H9 (cell line): Measurements from ENCODE around the gene BRD1. TPM values are rescaled to one million over a fixed set of nuclear protein-coding genes. Genes with fewer than 3 reads are reported as not detected.

Experiments used
- DNase-seq: peaks from one replicate; pipeline ENCODE4 v3.0.0-alpha.2; 2017
- H2AFZ ChIP-seq: one replicate; pipeline ENCODE4 v1.6.1; 2013; ENCODE audit warnings: mild to moderate bottlenecking, low read length, control low read depth, moderate library complexity
- H2AK5ac ChIP-seq: 2 replicates; pipeline ENCODE4 v1.6.1; 2013; ENCODE audit warnings: low read length, control low read depth, mixed read lengths; ENCODE audit not compliant: insufficient read length
- H2BK120ac ChIP-seq: one replicate; pipeline ENCODE4 v1.6.1; 2013; ENCODE audit warnings: low read depth, mild to moderate bottlenecking, low read length, control low read depth, inconsistent platforms; ENCODE audit not compliant: poor library complexity, severe bottlenecking
- H2BK12ac ChIP-seq: 2 replicates; pipeline ENCODE4 v1.6.1; 2013; ENCODE audit warnings: low read length, control low read depth, mixed read lengths, low read depth; ENCODE audit not compliant: insufficient read length
- H2BK15ac ChIP-seq: 2 replicates; pipeline ENCODE4 v1.6.1; 2013; ENCODE audit warnings: low read depth, low read length, control low read depth
- H2BK20ac ChIP-seq: one replicate; pipeline ENCODE4 v1.6.1; 2013; ENCODE audit warnings: low read depth, mild to moderate bottlenecking, low read length, control low read depth, inconsistent platforms; ENCODE audit not compliant: poor library complexity, severe bottlenecking
- H2BK5ac ChIP-seq: 2 replicates; pipeline ENCODE4 v1.6.1; 2013; ENCODE audit warnings: low read length, control low read depth, mixed read lengths; ENCODE audit not compliant: insufficient read length
- H3K14ac ChIP-seq: 2 replicates; pipeline ENCODE4 v1.6.1; 2013; ENCODE audit warnings: low read length, control low read depth; ENCODE audit not compliant: insufficient read depth
- H3K18ac ChIP-seq: 2 replicates; pipeline ENCODE4 v1.6.1; 2013; ENCODE audit warnings: low read depth, mild to moderate bottlenecking, mixed read lengths, low read length, control low read depth; ENCODE audit not compliant: insufficient read length
- H3K23ac ChIP-seq: 2 replicates; pipeline ENCODE4 v1.6.1; 2013; ENCODE audit warnings: low read length, control low read depth, mixed read lengths, low read depth; ENCODE audit not compliant: insufficient read length
- H3K23me2 ChIP-seq: 2 replicates; pipeline ENCODE4 v1.6.1; 2013; ENCODE audit warnings: low read depth, mild to moderate bottlenecking, mixed read lengths, low read length, control low read depth; ENCODE audit not compliant: insufficient read length, poor library complexity, severe bottlenecking
- H3K27ac ChIP-seq: 2 replicates; pipeline ENCODE4 v1.5.1; 2013; ENCODE audit warnings: low read length, control low read depth, mixed read lengths, low read depth; ENCODE audit not compliant: insufficient read length
- H3K27me3 ChIP-seq: 2 replicates; pipeline ENCODE4 v1.6.1; 2013; ENCODE audit warnings: low read length, control low read depth, inconsistent platforms; ENCODE audit not compliant: insufficient read depth
- H3K4ac ChIP-seq: 2 replicates; pipeline ENCODE4 v1.6.1; 2013; ENCODE audit warnings: low read depth, mild to moderate bottlenecking, control low read depth, inconsistent platforms, low read length, moderate library complexity
- H3K4me1 ChIP-seq: 2 replicates; pipeline ENCODE4 v1.6.1; 2013; ENCODE audit warnings: low read length, control low read depth, inconsistent platforms; ENCODE audit not compliant: insufficient read depth
- H3K4me2 ChIP-seq: 2 replicates; pipeline ENCODE4 v1.6.1; 2013; ENCODE audit warnings: low read length, control low read depth, mixed read lengths; ENCODE audit not compliant: insufficient read length, insufficient read depth
- H3K56ac ChIP-seq: 2 replicates; pipeline ENCODE4 v1.6.1; 2013; ENCODE audit warnings: low read depth, mild to moderate bottlenecking, mixed read lengths, low read length, control low read depth; ENCODE audit not compliant: insufficient read length
- H3K79me1 ChIP-seq: 2 replicates; pipeline ENCODE4 v1.6.1; 2013; ENCODE audit warnings: low read depth, mild to moderate bottlenecking, moderate library complexity, low read length, control low read depth, inconsistent platforms; ENCODE audit not compliant: insufficient read depth, poor library complexity, severe bottlenecking
- H3K79me2 ChIP-seq: 2 replicates; pipeline ENCODE4 v1.6.1; 2013; ENCODE audit warnings: low read length, control low read depth, inconsistent platforms; ENCODE audit not compliant: insufficient read depth
- H3K9ac ChIP-seq: 2 replicates; pipeline ENCODE4 v1.6.1; 2013; ENCODE audit warnings: low read length, control low read depth, mixed read lengths; ENCODE audit not compliant: insufficient read length; ENCODE audit errors: extremely low read depth
- H3K9me3 ChIP-seq: one replicate; pipeline ENCODE4 v1.6.1; 2013; ENCODE audit warnings: low read depth, low read length, inconsistent platforms; ENCODE audit not compliant: control insufficient read depth
- H3T11ph ChIP-seq: one replicate; pipeline ENCODE4 v1.6.1; 2013; ENCODE audit warnings: mild to moderate bottlenecking, low read length, control low read depth, inconsistent platforms
- H4K20me1 ChIP-seq: one replicate; pipeline ENCODE4 v1.6.1; 2013; ENCODE audit not compliant: control insufficient read depth, insufficient read length, insufficient read depth
- H4K5ac ChIP-seq: 2 replicates; pipeline ENCODE4 v1.6.1; 2013; ENCODE audit warnings: low read depth, mild to moderate bottlenecking, mixed read lengths, low read length, control low read depth; ENCODE audit not compliant: insufficient read length
- H4K8ac ChIP-seq: replicated peaks from 2 replicates; pipeline ENCODE4 v1.6.1; 2013; ENCODE audit warnings: low read length, control low read depth, mixed read lengths, low read depth; ENCODE audit not compliant: insufficient read length
- H4K91ac ChIP-seq: 2 replicates; pipeline ENCODE4 v1.6.1; 2013; ENCODE audit warnings: low read depth, mild to moderate bottlenecking, moderate library complexity, mixed read lengths, low read length, control low read depth; ENCODE audit not compliant: insufficient read length
- H3K27ac Mint-ChIP-seq, 3 experiments: 2 replicates in 2 of 3; 3 replicates in 1 of 3; pipeline ENCODE4 v1.8.0; 2020 to 2021; ENCODE audit warnings: mixed read lengths in 3 of 3, mild to moderate bottlenecking in 1 of 3, moderate library complexity in 1 of 3
- H3K27me3 Mint-ChIP-seq: 2 replicates; pipeline ENCODE4 v1.8.0; 2021; ENCODE audit warnings: low read depth, mild to moderate bottlenecking, moderate library complexity, mixed read lengths
- H3K36me3 Mint-ChIP-seq, 3 experiments: 2 replicates in 2 of 3; 3 replicates in 1 of 3; pipeline ENCODE4 v1.8.0; 2020 to 2021; ENCODE audit warnings: low read depth in 3 of 3, mixed read lengths in 3 of 3; ENCODE audit not compliant: insufficient read depth in 1 of 3
- H3K4me1 Mint-ChIP-seq, 2 experiments: 2 replicates each; pipeline ENCODE4 v1.8.0; 2020; ENCODE audit warnings: mixed read lengths in 2 of 2
- H3K4me3 Mint-ChIP-seq, 2 experiments: 2 replicates in 1 of 2; 3 replicates in 1 of 2; pipeline ENCODE4 v1.8.0; 2020 to 2021; ENCODE audit warnings: mild to moderate bottlenecking in 2 of 2, mixed read lengths in 2 of 2, moderate library complexity in 1 of 2
- H3K9me3 Mint-ChIP-seq, 2 experiments: 2 replicates in 1 of 2; 3 replicates in 1 of 2; pipeline ENCODE4 v1.8.0; 2020; ENCODE audit warnings: mild to moderate bottlenecking in 2 of 2, mixed read lengths in 2 of 2, moderate library complexity in 1 of 2
- WGBS: extraction: QIAGEN DNeasy Blood & Tissue Kit; methylation state at CpG from one replicate; pipeline ENCODE4 v1.1.7; 2013; ENCODE audit warnings: missing lambda C conversion rate, low lambda C conversion rate, mixed read lengths; ENCODE audit not compliant: insufficient read length; ENCODE audit errors: extremely low coverage; 5-methylcytosine and 5-hydroxymethylcytosine counted together
- total RNA-seq: library from RNA; stranded (reverse); gene quantifications from 2 replicates; pipeline ENCODE4 v1.2.1, GENCODE V29; 2021
- TF ChIP-seq, protein P1 (sequence below): fragments of 200-600 bp; sonication (generic); conservative IDR thresholded peaks from 3 replicates; pipeline ENCODE4 v1.8.0; 2021; ENCODE audit warnings: antibody characterized with exemption, mild to moderate bottlenecking

BRD1 gene
- total RNA-seq, 1 experiment from 2014 or later, result 51.3 TPM

DNA sequence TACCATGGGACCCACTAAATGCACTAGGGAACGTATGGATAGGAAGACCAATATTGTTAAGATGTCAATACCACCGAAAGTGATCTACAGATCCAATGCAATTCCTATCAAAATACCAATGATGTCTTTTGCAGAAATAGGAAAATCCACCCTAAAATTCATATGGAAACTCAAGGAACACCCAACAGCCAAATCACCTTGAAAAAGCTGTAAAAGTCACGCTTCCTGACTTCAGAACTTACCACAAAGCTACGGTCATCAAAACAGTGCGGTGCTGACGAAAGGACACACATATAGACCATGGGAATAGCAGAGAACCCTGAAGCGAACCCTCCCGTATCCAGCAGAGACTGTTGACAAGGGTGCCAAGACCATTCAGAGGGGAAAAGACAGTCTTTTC, 20.5 kb downstream of the BRD1 start:
- Histone ChIP-seq H3K79me2 (peaks cover 47% of the 10 kb centered on the region), H2BK120ac (no peak overlapping the region), H3K27me3 (no peaks in the 10 kb centered on the region), H3K23me2 (no peaks in the 10 kb centered on the region), H3K4ac (no peak overlapping the region), H2AFZ (no peak overlapping the region), H4K5ac (no peak overlapping the region), H3K79me1 (peaks cover 11% of the 10 kb centered on the region), H3K18ac (no peak overlapping the region), H2BK12ac (no peak overlapping the region), H4K20me1 (no peaks in the 10 kb centered on the region), H3K23ac (no peak overlapping the region), H4K8ac (no peak overlapping the region), H3K56ac (no peak overlapping the region), H3K9ac (no peak overlapping the region), H3K9me3 (no peaks in the 10 kb centered on the region), H2AK5ac (no peak overlapping the region), H2BK5ac (no peak overlapping the region), H3K4me2 (no peak overlapping the region), H3K14ac (no peak overlapping the region), H4K91ac (no peak overlapping the region), H3K27ac (no peak overlapping the region), H3T11ph (no peak overlapping the region), H3K4me1 (no peaks in the 10 kb centered on the region), H2BK15ac (0 out of 2 replicates have a peak overlapping the region, but pooled peaks have one; percentile 77), H2BK20ac (no peak overlapping the region)
- DNase-seq, result no peak
- TF ChIP-seq, protein P1, sequence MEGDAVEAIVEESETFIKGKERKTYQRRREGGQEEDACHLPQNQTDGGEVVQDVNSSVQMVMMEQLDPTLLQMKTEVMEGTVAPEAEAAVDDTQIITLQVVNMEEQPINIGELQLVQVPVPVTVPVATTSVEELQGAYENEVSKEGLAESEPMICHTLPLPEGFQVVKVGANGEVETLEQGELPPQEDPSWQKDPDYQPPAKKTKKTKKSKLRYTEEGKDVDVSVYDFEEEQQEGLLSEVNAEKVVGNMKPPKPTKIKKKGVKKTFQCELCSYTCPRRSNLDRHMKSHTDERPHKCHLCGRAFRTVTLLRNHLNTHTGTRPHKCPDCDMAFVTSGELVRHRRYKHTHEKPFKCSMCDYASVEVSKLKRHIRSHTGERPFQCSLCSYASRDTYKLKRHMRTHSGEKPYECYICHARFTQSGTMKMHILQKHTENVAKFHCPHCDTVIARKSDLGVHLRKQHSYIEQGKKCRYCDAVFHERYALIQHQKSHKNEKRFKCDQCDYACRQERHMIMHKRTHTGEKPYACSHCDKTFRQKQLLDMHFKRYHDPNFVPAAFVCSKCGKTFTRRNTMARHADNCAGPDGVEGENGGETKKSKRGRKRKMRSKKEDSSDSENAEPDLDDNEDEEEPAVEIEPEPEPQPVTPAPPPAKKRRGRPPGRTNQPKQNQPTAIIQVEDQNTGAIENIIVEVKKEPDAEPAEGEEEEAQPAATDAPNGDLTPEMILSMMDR, result no peak
- Mint-ChIP-seq H3K4me3 (no peak overlapping the region), H3K9me3 (no peaks in the 10 kb centered on the region), H3K27me3 (no peaks in the 10 kb centered on the region), H3K4me1 (peaks cover 0 to 2% of the 10 kb centered on the region in 2 experiments; a peak in 1 of 4 replicates), H3K36me3 (peaks cover 11 to 40% (median 24%) of the 10 kb centered on the region in 3 experiments; a peak in 6 of 7 replicates), H3K27ac (no peak overlapping the region; a peak in 2 of 7 replicates)
- WGBS, result no CpG with 5 or more reads among the region's 8 CpGs
